HuH-7.5 (cell line): ENCODE measurements around the gene SLC27A3.

Experiments
- DNase-seq: peaks from one replicate; pipeline ENCODE4 v3.0.0; 2011; ENCODE audit warnings: low spot score

Gene SLC27A3

DNA sequence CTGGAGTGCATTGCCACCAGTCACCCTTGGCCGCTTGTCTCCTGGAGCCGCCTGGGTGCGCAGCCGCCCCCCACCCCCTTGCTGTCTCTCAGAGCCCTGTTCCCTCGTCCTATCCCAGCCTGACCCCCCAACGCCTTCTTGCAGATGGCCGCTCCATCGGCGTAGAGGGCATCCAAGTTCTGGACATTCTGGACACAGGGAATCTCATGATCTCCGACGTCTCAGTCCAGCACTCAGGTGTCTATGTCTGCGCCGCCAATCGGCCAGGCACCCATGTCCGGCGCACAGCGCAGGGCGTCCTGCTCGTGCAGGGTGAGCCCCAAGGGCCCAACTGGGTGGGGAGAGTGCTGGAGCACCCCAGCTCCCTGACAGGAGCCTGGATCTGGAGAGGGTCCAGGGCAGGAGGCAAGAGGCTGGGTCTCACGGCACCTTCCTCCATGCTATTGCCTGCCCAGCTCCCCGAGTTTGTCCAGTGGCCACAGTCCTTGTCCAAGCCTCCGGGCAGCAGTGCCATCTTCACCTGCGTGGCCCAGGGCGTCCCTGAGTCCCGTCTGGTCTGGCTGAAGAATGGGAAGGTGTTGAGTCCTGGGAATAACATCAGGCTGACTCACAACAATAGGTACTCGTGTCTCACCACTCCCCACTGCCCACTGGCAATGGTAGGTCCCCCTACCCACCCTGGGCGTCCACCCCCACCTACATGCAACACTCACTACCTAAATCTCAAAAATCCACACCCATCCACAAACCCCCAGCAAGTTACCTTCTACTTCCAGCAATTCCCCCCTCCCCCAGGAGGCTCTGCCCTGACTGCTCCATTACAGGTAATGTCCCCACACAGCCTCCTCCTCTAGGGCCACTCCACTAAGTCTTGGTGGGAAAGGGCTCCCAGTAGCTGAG, 24.6 kb downstream of the SLC27A3 start:
- DNase-seq = no peak

DNA sequence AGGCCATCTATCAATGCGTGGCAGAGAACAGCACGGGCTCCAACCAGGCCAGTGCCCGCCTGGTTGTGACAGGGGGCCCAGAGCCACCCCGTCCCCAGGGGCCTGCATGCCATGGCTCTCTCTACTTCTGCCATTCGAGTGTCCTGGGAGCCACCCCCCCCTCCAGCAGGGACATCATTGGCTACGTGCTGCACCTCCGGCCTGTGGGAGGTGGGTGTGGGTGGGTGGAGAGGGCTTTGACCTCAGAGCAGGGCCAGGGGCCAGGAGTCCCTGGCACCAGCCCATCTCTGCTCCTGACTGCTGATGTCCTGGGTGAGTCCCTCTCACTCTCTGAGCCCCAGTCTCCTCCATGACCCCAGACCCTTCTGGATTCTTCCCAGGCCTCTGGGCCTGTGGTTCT, 25.3 kb downstream of the SLC27A3 start:
- DNase-seq = no peak

DNA sequence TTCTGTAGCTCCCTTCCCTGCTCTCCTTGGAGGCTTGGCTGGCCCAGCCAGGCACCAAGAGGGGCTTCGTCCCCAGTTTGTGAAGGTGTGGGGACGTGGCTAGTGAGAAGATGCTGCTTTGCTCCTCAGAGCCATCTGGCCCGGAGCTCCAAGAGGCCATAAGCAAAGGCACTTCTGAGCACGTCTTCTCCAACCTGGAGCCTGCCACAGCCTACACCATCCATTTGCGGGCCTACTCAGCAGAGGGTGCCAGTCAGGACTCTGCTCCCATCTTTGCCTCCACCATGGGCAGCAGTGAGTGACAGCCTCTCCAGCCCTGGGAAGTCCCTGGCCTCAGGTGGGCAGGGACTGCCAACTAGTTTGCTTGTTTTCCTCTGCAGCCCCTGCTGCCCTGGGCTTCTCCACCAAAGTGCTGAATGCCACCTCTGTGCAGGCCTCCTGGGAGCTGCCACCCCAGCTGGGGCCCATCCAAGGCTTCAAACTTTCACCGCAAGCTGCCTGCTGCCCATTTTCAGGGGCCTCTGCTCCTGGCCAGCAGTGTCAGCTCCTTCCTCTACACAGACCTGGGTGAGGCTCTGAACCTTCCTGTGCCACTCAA, 25.9 kb downstream of the SLC27A3 start:
- no peak for DNase-seq

DNA sequence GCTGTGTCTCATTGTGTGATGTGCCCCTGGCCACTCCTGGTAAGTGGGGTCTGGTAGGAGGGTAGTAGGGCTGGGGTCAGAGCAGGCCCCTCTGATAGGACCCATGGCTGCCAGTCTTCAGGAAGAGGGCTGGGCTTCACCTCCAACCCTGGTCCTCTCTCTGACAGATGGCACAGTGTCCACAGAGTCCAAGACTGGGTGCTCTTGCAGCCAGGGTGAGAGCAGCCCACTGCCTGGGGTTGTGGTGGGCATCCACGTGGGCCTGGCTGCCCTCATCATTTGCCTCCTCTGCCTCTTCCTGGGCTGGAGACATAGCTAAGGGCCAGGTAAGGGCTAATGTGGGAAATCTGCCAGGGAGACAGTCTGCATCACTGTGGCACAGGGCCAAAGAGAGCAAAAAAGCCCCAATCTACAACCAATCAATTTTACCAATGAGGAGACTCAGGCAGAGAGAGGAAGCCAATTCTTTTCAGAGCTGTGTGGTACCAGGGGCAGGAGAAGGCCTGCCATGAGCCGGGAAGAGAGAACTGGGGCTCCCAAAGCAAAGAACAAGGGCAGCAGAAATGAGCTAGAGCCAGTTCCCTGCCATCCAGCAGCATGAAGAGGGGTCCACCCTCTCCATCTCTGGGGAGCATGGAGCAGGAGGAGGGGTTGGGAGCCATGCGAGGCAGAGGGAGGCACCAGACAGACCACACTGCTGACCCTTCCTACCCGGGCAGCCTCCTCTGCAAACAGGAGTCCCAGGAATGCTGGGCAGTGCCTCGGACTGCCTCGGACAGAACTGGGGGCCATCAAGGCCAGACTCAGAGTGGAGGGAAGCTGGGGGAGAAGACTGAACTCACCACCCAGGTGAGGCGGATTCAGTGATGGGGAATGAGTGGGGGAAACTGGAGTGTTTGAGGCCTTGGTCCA, 26.8 kb downstream of the SLC27A3 start:
- no peak for DNase-seq

DNA sequence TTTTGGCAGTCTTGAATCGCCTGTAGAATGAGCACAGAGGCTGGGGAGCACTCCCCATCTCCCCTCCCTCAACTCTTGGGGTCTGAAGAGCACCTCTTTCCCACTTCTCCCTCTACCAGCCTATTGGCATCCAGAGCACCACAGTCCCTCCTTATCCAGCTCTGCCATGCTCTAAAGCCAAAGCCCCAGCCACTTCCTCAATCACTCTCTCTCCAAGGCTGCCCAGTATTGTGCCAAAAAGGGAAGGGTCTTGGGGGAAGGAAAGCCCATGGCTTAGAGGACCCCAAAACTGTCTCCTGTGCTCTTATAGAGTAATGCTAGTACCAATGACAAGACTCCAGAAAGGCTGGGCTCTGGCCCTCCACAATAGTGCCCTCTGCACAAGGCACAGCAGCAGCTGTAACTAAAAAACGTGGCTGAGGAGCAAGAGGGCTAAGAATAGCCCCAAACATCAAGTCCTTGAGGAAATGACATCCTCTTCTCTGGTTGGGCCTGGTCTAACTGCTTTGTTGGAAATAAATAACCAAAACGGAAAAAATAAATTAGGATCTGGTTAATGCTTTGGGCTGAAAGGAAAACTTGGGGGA, 28.4 kb downstream of the SLC27A3 start:
- DNase-seq = no peak

DNA sequence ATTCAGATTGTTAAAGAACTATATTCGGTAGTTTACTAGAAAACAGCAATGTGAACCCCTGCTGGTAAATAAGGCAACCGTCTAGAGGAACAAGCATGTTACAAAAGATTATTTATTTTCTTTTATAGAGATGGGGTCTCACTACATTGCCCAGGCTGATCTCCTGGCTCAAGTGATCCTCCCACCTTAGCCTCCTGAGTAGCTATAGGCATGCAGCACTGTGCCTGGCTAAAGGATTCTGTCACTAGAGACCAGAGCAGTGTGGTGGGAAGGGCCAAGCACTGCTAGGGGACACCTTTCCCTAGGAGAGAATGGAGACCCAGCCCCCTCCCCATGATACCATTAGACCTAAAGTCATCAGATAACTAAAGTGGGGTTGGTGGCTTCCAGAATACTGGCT, 28.9 kb downstream of the SLC27A3 start:
- DNase-seq = no peak

DNA sequence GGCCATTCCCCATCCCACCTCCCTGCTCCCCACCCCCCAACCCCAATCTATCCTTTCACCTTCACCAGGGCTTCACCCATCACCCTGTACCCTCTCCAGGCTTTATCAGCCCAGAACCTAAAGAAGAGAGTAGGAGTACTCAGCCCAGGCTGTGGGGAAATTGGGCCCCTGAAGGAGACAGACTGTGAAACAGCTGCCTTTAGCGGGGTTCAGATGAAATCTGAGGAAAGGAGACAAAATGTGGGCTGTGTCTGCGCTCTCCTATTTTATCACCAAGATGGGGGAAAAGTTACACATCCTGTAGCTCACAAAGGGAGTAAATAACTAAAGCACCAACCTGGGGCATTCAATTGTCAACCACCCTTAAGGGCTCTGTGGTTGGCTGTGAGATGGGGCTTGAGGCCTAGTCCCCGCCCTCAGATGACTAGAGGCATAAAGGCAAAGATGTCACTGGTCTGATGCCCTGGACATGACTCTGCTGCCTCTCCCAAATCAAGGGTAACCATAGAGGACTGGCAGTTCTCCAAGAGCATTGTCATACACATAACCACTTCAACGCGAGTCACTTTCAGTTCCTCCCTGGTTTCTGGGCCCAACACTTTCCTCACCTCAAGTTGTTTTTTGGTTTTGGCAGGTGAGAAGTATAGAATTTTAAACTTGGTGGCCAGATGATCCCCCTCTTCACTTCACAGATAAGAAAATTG, 30.0 kb downstream of the SLC27A3 start:
- no peak for DNase-seq

DNA sequence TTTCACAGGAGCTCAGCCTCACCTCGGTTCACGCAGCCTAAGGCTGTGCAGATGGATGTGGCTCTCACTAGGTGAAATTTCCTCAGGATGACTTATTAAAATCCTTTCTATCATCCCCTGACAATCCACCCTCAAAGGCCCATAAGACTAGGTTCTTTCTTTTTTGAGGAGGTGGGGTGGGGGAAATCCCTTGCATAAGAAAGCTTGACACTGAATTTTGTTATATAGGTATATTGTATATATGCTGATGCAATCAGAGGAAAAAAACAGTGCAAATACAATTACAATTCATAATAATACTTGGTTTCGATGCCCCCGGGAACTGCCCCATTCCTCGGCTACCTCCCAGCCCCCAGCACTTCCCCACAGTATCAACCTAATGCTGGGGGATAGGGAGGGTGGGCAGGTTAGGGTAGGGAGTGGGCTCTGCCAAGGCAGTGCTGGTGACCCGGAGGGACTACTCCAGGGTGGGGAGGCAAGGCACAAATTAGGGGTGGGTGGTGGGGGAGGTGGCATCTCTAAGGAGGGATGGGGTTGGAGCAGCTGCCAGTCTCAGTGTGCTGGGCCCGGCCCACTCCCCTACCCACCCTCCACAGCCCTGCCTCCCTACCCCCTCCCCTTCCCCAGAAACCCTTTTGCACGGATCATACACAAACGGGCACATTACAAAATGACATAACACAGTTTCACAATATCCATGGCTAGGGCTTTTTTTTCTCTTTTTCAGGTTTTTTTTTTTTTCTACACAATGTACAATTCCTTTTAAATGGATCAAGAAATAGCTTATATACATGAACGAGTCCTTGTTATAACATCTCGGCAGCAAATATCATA, 30.9 kb downstream of the SLC27A3 start:
- DNase-seq = no peak

DNA sequence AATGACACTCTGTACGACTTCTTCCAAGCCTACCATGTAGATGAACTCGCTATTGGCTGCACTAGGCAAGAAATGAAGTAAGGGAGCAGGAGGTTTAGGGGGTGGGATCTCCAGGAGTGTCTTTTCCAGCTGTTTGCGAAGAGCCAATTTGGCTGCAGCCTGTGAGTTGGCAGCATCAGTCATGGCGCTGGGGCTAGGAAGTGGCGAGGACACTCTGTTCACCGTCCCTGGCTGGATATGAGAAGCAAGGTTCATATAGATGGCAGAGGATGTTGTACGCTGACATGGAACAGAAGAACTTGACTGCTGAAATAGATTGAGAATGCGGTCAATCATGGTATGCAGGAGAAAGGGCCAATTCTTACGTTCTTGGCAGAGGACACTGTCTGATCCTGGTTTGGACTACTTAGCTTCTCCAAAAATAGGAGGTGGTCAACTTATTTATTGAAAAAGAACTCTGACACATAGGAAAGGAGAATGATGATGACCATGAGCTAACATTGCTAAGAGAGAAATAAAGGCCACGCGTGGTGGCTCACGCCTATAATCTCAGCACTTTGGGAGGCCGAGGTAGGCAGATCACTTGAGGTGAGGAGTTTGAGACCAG, 41.2 kb downstream of the SLC27A3 start:
- no peak for DNase-seq

DNA sequence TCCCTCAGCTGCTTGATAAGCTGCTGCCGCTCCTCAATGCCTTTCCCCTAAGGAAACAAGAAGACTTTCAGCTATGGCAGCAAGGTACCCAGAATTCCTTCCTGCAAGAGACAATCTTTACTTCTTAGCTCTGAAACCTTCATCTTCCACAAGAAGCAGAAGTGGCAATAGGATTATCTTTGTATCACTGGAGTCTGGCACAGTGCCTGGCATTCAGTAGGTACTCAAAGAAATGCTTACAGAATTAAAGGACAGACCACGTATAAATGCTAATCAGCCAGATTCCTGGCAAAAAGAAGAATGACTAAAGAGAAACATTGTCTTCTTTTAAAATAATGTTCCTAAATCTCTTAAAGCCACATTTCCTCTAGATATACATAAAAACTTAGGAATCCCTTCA, 43.7 kb downstream of the SLC27A3 start:
- no peak for DNase-seq

DNA sequence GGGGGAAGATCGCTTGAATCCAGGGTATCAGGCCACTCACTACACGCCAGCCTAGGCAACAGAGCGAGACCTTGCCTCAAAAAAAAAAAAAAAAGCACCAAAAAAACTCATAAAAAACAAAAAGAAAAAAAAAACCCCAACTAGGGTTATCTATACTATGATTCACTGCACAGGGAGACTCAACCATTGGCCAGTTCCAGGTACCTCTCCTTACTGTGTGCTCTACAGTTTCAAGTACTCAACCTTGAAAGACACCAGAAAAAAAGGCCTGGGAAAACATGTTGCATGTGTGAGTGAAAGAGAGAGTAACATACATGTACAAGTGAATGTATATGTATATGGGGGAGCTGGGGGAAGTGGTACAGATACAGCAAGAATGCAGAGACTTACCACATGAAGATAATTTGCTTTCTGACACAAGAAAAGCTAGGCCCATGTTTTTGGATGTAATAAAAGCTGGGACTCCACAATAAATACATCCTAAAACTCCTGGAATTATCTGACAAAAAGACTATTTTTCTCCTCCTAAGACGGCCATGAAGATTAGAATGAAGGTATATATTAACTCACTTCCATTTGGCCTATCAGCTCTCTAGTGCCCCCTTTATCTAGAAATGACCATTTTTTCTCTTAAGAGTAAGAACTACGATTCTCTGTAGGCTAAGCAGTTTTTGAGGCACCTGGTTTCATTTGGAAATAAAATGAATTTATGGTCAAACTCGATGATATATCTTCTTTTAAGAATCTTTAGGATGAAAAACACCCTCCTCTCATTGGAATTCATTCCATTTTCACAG, 52.2 kb downstream of the SLC27A3 start:
- no peak for DNase-seq
